NCI-H345 treated with DMSO at 0.1 percent for 48 hours (cell line): ENCODE results near the gene CHCHD3.

Source experiments
- DNase-seq: peaks from one replicate; lab custom pipeline; 2025; ENCODE audit not compliant: unreplicated experiment; lab: John Stamatoyannopoulos, UW

The CHCHD3 gene

GRCh38 chr7:133079296-133079695, 2.6 kb downstream of the CHCHD3 start:
- no peak for DNase-seq

- no peak for DNase-seq
Measured at GRCh38 chr7:133077394-133077793, 4.5 kb downstream of the CHCHD3 start.

- no peak for DNase-seq
Measured at GRCh38 chr7:133076142-133076541, 5.7 kb downstream of the CHCHD3 start.

GRCh38 chr7:133071506-133071905, 10.4 kb downstream of the CHCHD3 start:
- no peak for DNase-seq

- no peak for DNase-seq
Measured at GRCh38 chr7:133070562-133070961, 11.3 kb downstream of the CHCHD3 start.

- no peak for DNase-seq
Measured at GRCh38 chr7:133065301-133065700, 16.6 kb downstream of the CHCHD3 start.

GRCh38 chr7:133064082-133064820, 17.6 kb downstream of the CHCHD3 start:
- DNase-seq: no peak

GRCh38 chr7:133061792-133062191, 20.1 kb downstream of the CHCHD3 start:
- no peak for DNase-seq

GRCh38 chr7:133061357-133061756, 20.5 kb downstream of the CHCHD3 start:
- no peak for DNase-seq

- DNase-seq: no peak
Measured at GRCh38 chr7:133060004-133060403, 21.9 kb downstream of the CHCHD3 start.

GRCh38 chr7:133059263-133059662, 22.6 kb downstream of the CHCHD3 start:
- no peak for DNase-seq

GRCh38 chr7:133056370-133057238, 25.3 kb downstream of the CHCHD3 start:
- no peak for DNase-seq

- DNase-seq: no peak
Measured at GRCh38 chr7:133054162-133054840, 27.6 kb downstream of the CHCHD3 start.

GRCh38 chr7:133053321-133053891, 28.5 kb downstream of the CHCHD3 start:
- DNase-seq: no peak

GRCh38 chr7:133052826-133053225, 29.1 kb downstream of the CHCHD3 start:
- DNase-seq: no peak

GRCh38 chr7:133052401-133052756, 29.5 kb downstream of the CHCHD3 start:
- DNase-seq: no peak

GRCh38 chr7:133051719-133052400, 30.0 kb downstream of the CHCHD3 start:
- DNase-seq: no peak

- DNase-seq: peak; percentile 26
Measured at GRCh38 chr7:133051066-133051465, 30.8 kb downstream of the CHCHD3 start.

GRCh38 chr7:133050200-133050995, 31.5 kb downstream of the CHCHD3 start:
- no peak for DNase-seq

- no peak for DNase-seq
Measured at GRCh38 chr7:133048589-133048988, 33.3 kb downstream of the CHCHD3 start.
